K562 (cell line): Measurements from ENCODE around the gene SHB. TPM values are rescaled to one million over a fixed set of nuclear protein-coding genes. Genes with fewer than 3 reads are reported as not detected.

Source experiments
- ATAC-seq: fragments of 200-7000 bp; cut with Tn5 transposase; 3 replicates; pipeline ENCODE4 v1.9.1; 2020; ENCODE audit warnings: moderate library complexity
- BruUV-seq: library from RNA; stranded (reverse); fragments of 400-500 nt; replicated peaks from 2 replicates; lab custom pipeline; 2021; lab: Mats Ljungman, UMichigan
- CTCF ChIA-PET: fragments of 300-600 bp; formaldehyde crosslinking; extraction: SDS; loops from one replicate; lab custom pipeline; 2021; ENCODE audit warnings: low intra/inter-chr PET ratio; lab: Yijun Ruan, JAX
- POLR2A ChIA-PET: fragments of 300-600, 350-650 bp; sonication (Branson Sonifier 250); formaldehyde crosslinking; extraction: SDS; loops from one replicate; lab custom pipeline; 2021; ENCODE audit warnings: antibody characterized with exemption, inconsistent platforms; lab: Yijun Ruan, JAX
- DNase-seq, 4 experiments: peaks; one replicate each; pipeline versions ENCODE4 v3.0.0 to v3.0.0-alpha.2; 2011 to 2018; ENCODE audit warnings: low spot score in 3 of 4, mixed read lengths in 3 of 4; ENCODE audit errors: extremely low read depth in 1 of 4
- FAIRE-seq: peaks from 2 replicates; lab custom pipeline; 2011; peaks lifted over from hg19 to GRCh38; lab: Jason Lieb, UNC
- H2AFZ ChIP-seq: 2 replicates; pipeline ENCODE4 v1.6.0; 2011; ENCODE audit warnings: low read depth, low read length, control low read depth, inconsistent platforms
- H3K27ac ChIP-seq: fragments of 200-600 bp; 3 replicates; pipeline ENCODE4 v1.8.0; 2011; ENCODE audit warnings: low read depth, mild to moderate bottlenecking, control low read depth, inconsistent platforms, low read length, moderate library complexity, mixed read lengths; ENCODE audit errors: extremely low read depth
- H3K27me3 ChIP-seq, 2 experiments: fragments of 300-600 bp in 1 of 2; 2 replicates in 1 of 2; 3 replicates in 1 of 2; pipeline versions ENCODE4 v1.6.0 to v1.8.0; 2011; ENCODE audit warnings: inconsistent platforms in 2 of 2, low read length in 2 of 2, mild to moderate bottlenecking in 1 of 2, mixed read lengths in 1 of 2, moderate library complexity in 1 of 2; ENCODE audit not compliant: control insufficient read depth in 2 of 2, insufficient read depth in 2 of 2
- H3K36me3 ChIP-seq: fragments of 300-600 bp; 3 replicates; pipeline ENCODE4 v1.8.0; 2011; ENCODE audit warnings: mild to moderate bottlenecking, low read length, inconsistent platforms; ENCODE audit not compliant: control insufficient read depth, insufficient read depth
- H3K4me1 ChIP-seq, 2 experiments: fragments of 200-600 bp in 1 of 2; replicated peaks in 1 of 2; 2 replicates in 1 of 2; 3 replicates in 1 of 2; pipeline versions ENCODE4 v1.5.1 to v1.8.0; 2011; ENCODE audit warnings: inconsistent platforms in 2 of 2, low read length in 2 of 2, mild to moderate bottlenecking in 1 of 2, mixed read lengths in 1 of 2, moderate library complexity in 1 of 2; ENCODE audit not compliant: control insufficient read depth in 2 of 2, insufficient read depth in 2 of 2
- H3K4me2 ChIP-seq: 2 replicates; pipeline ENCODE4 v1.6.1; 2011; ENCODE audit warnings: low read length, control low read depth, inconsistent platforms, mixed read lengths; ENCODE audit not compliant: insufficient read depth
- H3K4me3 ChIP-seq: fragments of 200-600 bp; sonication (generic), shearing (Covaris generic); 2 replicates; pipeline ENCODE4 v1.5.1; 2016; ENCODE audit warnings: control low read depth, inconsistent platforms
- H3K79me2 ChIP-seq: fragments of 200-600 bp; 3 replicates; pipeline ENCODE4 v1.8.0; 2011; ENCODE audit warnings: low read length, inconsistent platforms; ENCODE audit not compliant: control insufficient read depth, insufficient read depth
- H3K9ac ChIP-seq, 2 experiments: 2 replicates each; pipeline versions ENCODE4 v1.6.0 to v1.6.1; 2011; ENCODE audit warnings: low read depth in 2 of 2, low read length in 2 of 2, control low read depth in 1 of 2, inconsistent platforms in 1 of 2, mild to moderate bottlenecking in 1 of 2, mixed read lengths in 1 of 2; ENCODE audit not compliant: insufficient read depth in 1 of 2
- H3K9me1 ChIP-seq: one replicate; pipeline ENCODE4 v1.6.0; 2011; ENCODE audit warnings: inconsistent platforms, mild to moderate bottlenecking, low read length, moderate library complexity; ENCODE audit not compliant: control insufficient read depth, insufficient read depth
- H3K9me3 ChIP-seq: replicated peaks from 2 replicates; pipeline ENCODE4 v1.5.1; 2011; ENCODE audit warnings: low read depth, low read length, inconsistent platforms; ENCODE audit not compliant: control insufficient read depth, insufficient read depth
- H4K20me1 ChIP-seq: replicated peaks from 2 replicates; pipeline ENCODE4 v1.6.1; 2011; ENCODE audit warnings: low read length, inconsistent platforms, mixed read lengths; ENCODE audit not compliant: control insufficient read depth, insufficient read depth
- ARNT ChIP-seq, 2 experiments: fragments of 450-650 bp; IDR thresholded peaks; 2 replicates each; pipeline ENCODE4 v1.6.1; 2016; ENCODE audit warnings: mild to moderate bottlenecking in 1 of 2
- BCOR ChIP-seq: fragments of 450-650 bp; IDR thresholded peaks from 2 replicates; pipeline ENCODE4 v1.6.1; 2016
- CEBPG ChIP-seq, 3 experiments: fragments of 200-800 bp in 1 of 3; sonication (Bioruptor generic) in 1 of 3; sonication (generic) in 1 of 3; formaldehyde crosslinking in 1 of 3; IDR thresholded peaks in 2 of 3; conservative IDR thresholded peaks in 1 of 3; 2 replicates each; pipeline versions ENCODE4 v1.6.1 to v1.8.0; 2016 to 2022; ENCODE audit warnings: missing compliant biosample characterization in 2 of 3, missing genetic modification characterization in 2 of 3, mild to moderate bottlenecking in 1 of 3, missing genetic modification reagents in 1 of 3
- EGR1 ChIP-seq: fragments of 450-650 bp; conservative IDR thresholded peaks from 2 replicates; pipeline ENCODE4 v1.6.1; 2017; ENCODE audit warnings: mild to moderate bottlenecking
- MGA ChIP-seq: fragments of 450-650 bp; IDR thresholded peaks from 2 replicates; pipeline ENCODE4 v1.6.1; 2016; ENCODE audit warnings: mild to moderate bottlenecking, moderate library complexity
- MYNN ChIP-seq, 2 experiments: sonication (generic); formaldehyde crosslinking in 1 of 2; IDR thresholded peaks; 2 replicates each; pipeline versions ENCODE4 v1.5.0 to v1.6.1; 2016 to 2020; ENCODE audit warnings: antibody characterized with exemption in 1 of 2, missing genetic modification reagents in 1 of 2
- PHF21A ChIP-seq: fragments of 450-650 bp; IDR thresholded peaks from 2 replicates; pipeline ENCODE4 v1.6.1; 2017; ENCODE audit warnings: low read depth, borderline replicate concordance
- SAFB ChIP-seq: fragments of 200-400 bp; formaldehyde crosslinking; IDR thresholded peaks from 2 replicates; pipeline ENCODE4 v1.6.1; 2017; ENCODE audit warnings: low read depth, low read length, borderline replicate concordance
- TCF3 ChIP-seq: sonication (generic); formaldehyde crosslinking; IDR thresholded peaks from 2 replicates; pipeline ENCODE4 v1.4.0; 2020; ENCODE audit warnings: mild to moderate bottlenecking, missing genetic modification reagents
- ZNF57 ChIP-seq: fragments of 450-650 bp; formaldehyde crosslinking; IDR thresholded peaks from 2 replicates; pipeline ENCODE4 v1.4.0; 2020; ENCODE audit warnings: mild to moderate bottlenecking, moderate library complexity
- WGBS: fragments of 100-300 bp; shearing (Covaris generic); methylation state at CpG from one replicate; pipeline ENCODE4 v1.1.6; 2016; ENCODE audit warnings: low coverage, mixed read lengths; ENCODE audit not compliant: insufficient coverage; ENCODE audit errors: missing lambda C conversion rate; 5-methylcytosine and 5-hydroxymethylcytosine counted together
- in situ Hi-C: fragments of 300-500 bp; cut with MboI; formaldehyde crosslinking; loops from 4 replicates; pipeline ENCODE4 v1.15.0; 2018; ENCODE audit warnings: inconsistent platforms, mixed read lengths
- intact Hi-C: fragments of 100-400 bp; cut with micrococcal nuclease; formaldehyde crosslinking; loops from 2 replicates; pipeline ENCODE4 v1.14.2; 2022
- polyA plus RNA-seq, 8 experiments: library from polyadenylated mRNA; depleted of rRNA in 4 of 8; stranded (reverse) in 5 of 8; unstranded in 3 of 8; fragments of >200 nt; fragmentation: Nextera tagmentation in 2 of 8; fragmentation: Illumina TruSeq in 1 of 8; extraction: Ambion mirVana in 2 of 8; extraction: Trizol in 1 of 8; gene quantifications; 2 replicates each; pipeline versions ENCODE4 v1.2.1 to v1.2.3, GENCODE V29; 2011 to 2014; ENCODE audit warnings: inconsistent platforms in 1 of 8, missing spikeins in 1 of 8
- total RNA-seq, 7 experiments: library from RNA; depleted of rRNA in 6 of 7; stranded (reverse); fragments of >200 nt in 6 of 7; fragmentation: Illumina TruSeq in 2 of 7; extraction: Trizol in 2 of 7; gene quantifications; 2 replicates each; pipeline versions ENCODE4 v1.2.1 to v1.2.3, GENCODE V29; 2011 to 2021; ENCODE audit warnings: low replicate concordance in 1 of 7

The SHB gene
- total and polyA plus RNA-seq, 9 of the 15 experiments (the other 6 are each of a cell fraction or from before 2014, with no cell fraction given), result 0.78 to 16.0 (median 5.3) TPM

DNA sequence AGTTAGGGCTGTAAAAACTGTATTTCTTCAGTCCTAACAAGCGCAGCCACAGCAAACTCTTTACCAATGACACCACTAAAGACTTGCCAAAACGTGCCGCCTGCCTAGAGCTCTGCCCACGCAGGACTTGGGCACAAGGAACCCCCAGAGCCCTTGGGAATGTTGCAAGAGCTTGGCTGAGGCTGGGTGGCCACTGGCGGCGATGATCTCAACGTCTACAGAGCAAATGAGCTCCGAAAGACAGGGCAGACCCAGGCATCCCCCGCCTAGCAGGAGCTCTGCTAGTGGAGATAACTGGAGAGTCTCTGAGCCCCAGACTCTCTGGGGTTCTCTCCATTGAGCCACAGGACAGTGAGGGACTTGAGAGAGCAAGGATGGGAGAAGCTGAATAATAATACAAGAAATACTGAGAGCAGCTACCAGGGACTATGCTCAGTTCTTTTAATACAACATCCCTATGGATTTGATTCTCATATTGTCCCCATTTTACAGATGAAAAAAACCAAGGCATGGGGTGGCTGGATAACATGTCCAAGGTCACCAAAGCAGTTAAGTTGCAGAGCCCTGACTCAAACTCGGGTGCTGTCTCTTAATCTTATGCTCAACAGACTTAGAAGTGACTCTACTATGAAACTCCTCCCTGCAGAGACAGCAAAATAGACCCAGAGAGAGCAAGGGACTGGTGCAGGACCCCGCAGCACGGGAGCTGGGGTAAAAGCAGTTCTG is 32.5 kb downstream of the SHB start:
- intact Hi-C loops (no loop called here), in situ Hi-C loops (no loop called here)
- no peaks in the 10 kb centered on the region; the same call in 1 of the 2 replicates for H4K20me1 ChIP-seq
- no peaks in the 10 kb centered on the region for H3K9me1 ChIP-seq
- peak overlapping the region in 1 of 2 experiments; percentile 53; a peak in 1 of 4 replicates for H3K9ac ChIP-seq
- DNase-seq (peak; percentile 43 to 77 (median 62)), FAIRE-seq (peak; percentile 40), ATAC-seq (peak; percentile 4; the same call in 2 of the 3 replicates)
- H3K4me3 ChIP-seq, result no peak overlapping the region
- peaks cover 52 to 57% of the 10 kb centered on the region in 2 experiments for H3K4me1 ChIP-seq
- WGBS, result 36% methylated on average over 12 of the region's 12 CpGs
- H3K79me2 ChIP-seq, result peaks cover 57% of the 10 kb centered on the region
- ChIA-PET CTCF (no interaction called here), POLR2A (interaction anchor here (0.8 to 1.7 kb wide), 5 partner anchors 9 to 26 kb away, joined by 3 to 4 read pairs (median 4); no protein-coding TSS in a partner anchor)
- no peak overlapping the region for H3K4me2 ChIP-seq
- no peaks in the 10 kb centered on the region for H3K27me3 ChIP-seq
- no peak overlapping the region for H2AFZ ChIP-seq
- no TSS peak for BruUV-seq
- no peaks in the 10 kb centered on the region for H3K36me3 ChIP-seq
- no peak overlapping the region for H3K27ac ChIP-seq
- no peaks in the 10 kb centered on the region for H3K9me3 ChIP-seq
- TF ChIP-seq BCOR, result peak; percentile 87
- TF ChIP-seq CEBPG (CRISPR knock-in tag; IDR thresholded peaks at IDR 0.05), result 0 out of 2 replicates have a peak, but pooled peaks have one; percentile 25
- no peak for TF ChIP-seq CEBPG (tag; conservative IDR thresholded peaks at IDR 0.05 in 1 of 2, IDR thresholded peaks at IDR 0.05 in 1 of 2)
- no peak for TF ChIP-seq SAFB
- no peak for TF ChIP-seq ZNF57 (CRISPR knock-in tag)
- TF ChIP-seq ARNT (IDR thresholded peaks at IDR 0.05), result no peak
- no peak for TF ChIP-seq MGA
- TF ChIP-seq MYNN (IDR thresholded peaks at IDR 0.05), result peak; percentile 54; the same call in 1 of the 2 replicates
- TF ChIP-seq MYNN (CRISPR knock-in tag; IDR thresholded peaks at IDR 0.05), result no peak
- peak; percentile 48 for TF ChIP-seq TCF3 (CRISPR knock-in tag)
- TF ChIP-seq PHF21A, result no peak
- TF ChIP-seq EGR1, result peak; percentile 43; the same call in 1 of the 2 replicates
